ENCODE results near the gene ISM1.

Gene ISM1

DNA sequence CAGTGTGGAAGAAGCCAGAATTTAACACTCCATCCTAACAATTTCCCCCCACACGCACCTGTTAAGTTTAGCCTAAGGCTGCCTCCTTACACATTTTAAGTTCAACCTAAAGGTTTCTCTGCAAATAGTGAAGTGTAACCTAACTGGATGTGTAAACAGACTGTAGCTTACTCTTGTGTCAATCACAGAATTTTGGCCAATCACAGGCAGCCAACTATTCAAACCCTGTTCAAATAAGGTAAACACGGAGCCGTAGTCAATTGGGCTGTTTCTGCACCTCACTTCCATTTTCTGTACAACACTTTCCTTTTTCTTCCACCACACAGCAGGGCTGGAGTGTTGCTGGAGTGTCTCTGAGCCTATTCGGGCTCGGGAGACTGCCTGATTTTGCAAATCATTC lies 92.1 kb downstream of the ISM1 start:
- no peak overlapping the region for H3K4me3 ChIP-seq (replicated peaks; ENCODE audit: low read depth, low read length)
- TF ChIP-seq, protein P1, sequence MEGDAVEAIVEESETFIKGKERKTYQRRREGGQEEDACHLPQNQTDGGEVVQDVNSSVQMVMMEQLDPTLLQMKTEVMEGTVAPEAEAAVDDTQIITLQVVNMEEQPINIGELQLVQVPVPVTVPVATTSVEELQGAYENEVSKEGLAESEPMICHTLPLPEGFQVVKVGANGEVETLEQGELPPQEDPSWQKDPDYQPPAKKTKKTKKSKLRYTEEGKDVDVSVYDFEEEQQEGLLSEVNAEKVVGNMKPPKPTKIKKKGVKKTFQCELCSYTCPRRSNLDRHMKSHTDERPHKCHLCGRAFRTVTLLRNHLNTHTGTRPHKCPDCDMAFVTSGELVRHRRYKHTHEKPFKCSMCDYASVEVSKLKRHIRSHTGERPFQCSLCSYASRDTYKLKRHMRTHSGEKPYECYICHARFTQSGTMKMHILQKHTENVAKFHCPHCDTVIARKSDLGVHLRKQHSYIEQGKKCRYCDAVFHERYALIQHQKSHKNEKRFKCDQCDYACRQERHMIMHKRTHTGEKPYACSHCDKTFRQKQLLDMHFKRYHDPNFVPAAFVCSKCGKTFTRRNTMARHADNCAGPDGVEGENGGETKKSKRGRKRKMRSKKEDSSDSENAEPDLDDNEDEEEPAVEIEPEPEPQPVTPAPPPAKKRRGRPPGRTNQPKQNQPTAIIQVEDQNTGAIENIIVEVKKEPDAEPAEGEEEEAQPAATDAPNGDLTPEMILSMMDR (IDR thresholded peaks at IDR 0.05; ENCODE audit: low read depth, low read length, missing control alignments): no peak
- DNase-seq (ENCODE audit: extremely low read depth, low read depth): no peak

DNA sequence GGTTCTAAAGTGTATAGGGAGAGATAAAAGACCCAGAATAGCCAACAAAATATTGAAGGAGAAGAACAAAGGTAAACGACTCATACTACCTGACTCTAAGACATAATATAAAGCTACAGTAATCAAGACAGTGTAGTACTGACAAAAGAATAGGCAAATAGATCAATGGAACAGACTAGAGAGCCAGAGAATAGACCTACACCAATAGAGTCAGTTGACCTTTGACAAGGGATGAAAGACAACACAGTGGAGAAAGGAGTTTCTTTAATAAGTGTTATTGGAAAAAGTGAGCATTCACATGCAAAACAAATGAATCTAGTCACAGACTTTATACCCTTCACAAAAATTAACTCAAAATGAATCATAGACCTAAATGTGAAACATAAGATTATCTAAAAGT lies 96.4 kb downstream of the ISM1 start:
- no peak for DNase-seq (ENCODE audit: extremely low read depth, low read depth)
- TF ChIP-seq, protein P1 (IDR thresholded peaks at IDR 0.05; ENCODE audit: low read depth, low read length, missing control alignments): no peak
- no peak overlapping the region for H3K4me3 ChIP-seq (replicated peaks; ENCODE audit: low read depth, low read length)

DNA sequence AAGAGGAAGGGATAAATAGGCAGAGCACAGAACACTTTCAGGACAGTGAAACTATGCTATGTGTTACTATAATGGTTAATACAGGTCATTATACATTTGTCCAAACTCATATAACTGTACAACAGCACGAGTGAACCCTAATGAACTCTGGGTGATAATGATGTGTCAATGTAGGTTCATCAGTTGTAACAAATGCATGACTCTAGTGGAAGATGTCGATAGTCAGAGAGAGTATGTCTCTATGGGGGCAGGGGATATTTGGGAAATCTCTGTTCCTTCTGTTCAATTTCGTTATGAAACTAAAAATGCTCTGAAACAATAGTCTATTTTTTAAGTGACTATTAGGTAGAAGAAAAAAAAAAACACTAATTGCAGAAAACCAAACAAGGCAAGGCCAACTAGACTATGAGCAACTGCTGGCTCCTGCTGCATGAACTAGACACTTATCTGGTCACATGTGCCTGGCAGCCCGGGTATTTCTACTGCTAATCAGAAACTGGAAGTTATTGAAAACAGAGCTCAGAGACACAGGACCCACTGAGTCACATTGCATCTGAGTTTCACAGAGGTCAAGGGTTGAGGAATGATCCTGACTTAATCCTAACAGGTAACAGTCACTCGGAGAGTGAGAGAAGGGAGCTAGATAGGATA lies 97.9 kb downstream of the ISM1 start:
- TF ChIP-seq, protein P1 (IDR thresholded peaks at IDR 0.05; ENCODE audit: low read depth, low read length, missing control alignments): no peak
- H3K4me3 ChIP-seq (replicated peaks; ENCODE audit: low read depth, low read length): no peak overlapping the region

DNA sequence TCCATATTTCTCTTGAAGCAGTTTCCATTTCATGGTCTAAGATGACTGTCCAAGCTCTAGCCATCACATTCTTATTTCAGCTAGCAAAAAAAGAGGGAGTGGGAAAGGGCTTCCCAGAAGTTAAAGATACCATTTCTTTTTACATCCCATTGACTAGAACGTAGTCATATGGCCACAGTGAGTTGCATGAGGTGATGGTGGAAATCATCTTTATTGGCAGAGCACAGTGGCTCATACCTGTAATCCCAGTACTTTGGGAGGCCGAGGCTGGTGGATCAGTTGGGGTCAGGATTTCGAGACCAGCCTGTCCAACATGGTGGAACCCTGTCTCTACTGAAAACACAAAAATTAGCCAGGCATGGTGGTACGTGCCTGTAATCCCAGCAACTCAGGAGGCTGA lies 99.6 kb downstream of the ISM1 start:
- no peak overlapping the region for H3K4me3 ChIP-seq (replicated peaks; ENCODE audit: low read depth, low read length)
- no peak for DNase-seq (ENCODE audit: extremely low read depth, low read depth)
- TF ChIP-seq, protein P1 (IDR thresholded peaks at IDR 0.05; ENCODE audit: low read depth, low read length, missing control alignments): no peak

More for the DNA sequence above, 97.9 kb downstream of the ISM1 start:
- DNase-seq (ENCODE audit: extremely low read depth, low read depth): no peak

DNA sequence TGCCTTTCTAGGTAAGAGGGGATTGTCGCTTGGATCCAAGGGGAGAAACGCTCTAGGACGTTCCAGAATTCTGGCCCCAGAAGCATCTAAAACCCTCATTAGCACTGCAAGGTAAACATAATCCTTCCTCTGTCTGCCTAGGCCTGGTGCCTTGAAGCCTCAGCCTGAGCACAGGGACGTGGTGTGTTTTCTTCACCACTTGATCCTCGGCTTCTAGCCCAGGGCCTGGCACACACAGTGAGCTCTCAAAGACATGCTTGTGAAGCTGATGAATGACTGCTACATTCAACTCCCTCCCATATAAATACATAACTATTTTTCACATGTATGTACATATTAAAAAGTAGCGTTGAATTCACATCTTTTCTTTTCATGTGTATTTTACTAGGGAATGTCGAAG lies 100.3 kb downstream of the ISM1 start:
- no peak overlapping the region for H3K4me3 ChIP-seq (replicated peaks; ENCODE audit: low read depth, low read length)
- TF ChIP-seq, protein P1 (IDR thresholded peaks at IDR 0.05; ENCODE audit: low read depth, low read length, missing control alignments): no peak
- DNase-seq (ENCODE audit: extremely low read depth, low read depth): no peak

DNA sequence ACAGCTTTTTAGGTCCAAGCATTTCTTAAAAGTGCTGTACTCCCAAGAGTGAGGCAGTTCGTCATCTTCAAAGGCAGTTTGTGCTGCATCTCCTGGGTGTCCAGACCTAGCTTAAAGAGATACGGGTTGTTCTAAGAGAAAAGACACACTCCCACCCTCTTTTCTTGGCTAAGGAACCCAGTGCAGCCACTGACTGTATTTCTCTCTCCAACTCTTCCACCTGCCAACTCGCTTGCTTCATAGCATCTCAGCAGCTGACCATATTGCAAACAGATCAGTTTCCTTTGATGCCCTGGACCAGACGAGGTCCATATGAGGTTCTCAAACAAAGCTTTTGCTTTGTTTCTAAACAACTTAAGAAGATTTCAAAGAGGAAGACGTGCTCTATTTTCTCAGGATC lies 101.1 kb downstream of the ISM1 start:
- TF ChIP-seq, protein P1 (IDR thresholded peaks at IDR 0.05; ENCODE audit: low read depth, low read length, missing control alignments): no peak
- no peak overlapping the region for H3K4me3 ChIP-seq (replicated peaks; ENCODE audit: low read depth, low read length)
- DNase-seq (ENCODE audit: extremely low read depth, low read depth): no peak

DNA sequence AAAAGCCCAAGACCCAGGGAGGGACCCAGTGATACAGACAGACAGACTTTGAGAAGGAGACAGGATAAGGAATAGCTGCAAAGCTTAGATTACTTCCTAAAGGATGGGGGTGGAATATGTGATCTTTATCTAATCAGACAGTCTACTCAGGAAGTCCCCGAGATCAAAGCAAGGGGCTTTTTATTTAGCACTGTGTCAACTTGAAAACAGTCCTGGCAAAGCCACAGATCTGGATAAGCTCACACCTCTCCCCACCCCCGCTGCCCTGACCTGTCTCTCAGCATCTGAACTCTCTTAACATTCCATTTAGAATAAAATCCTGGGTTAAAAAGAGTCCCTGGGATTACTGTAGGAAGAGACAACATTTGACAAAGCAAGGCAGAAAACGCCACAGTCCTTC lies 101.5 kb downstream of the ISM1 start:
- no peak overlapping the region for H3K4me3 ChIP-seq (replicated peaks; ENCODE audit: low read depth, low read length)
- no peak for DNase-seq (ENCODE audit: extremely low read depth, low read depth)
- TF ChIP-seq, protein P1 (IDR thresholded peaks at IDR 0.05; ENCODE audit: low read depth, low read length, missing control alignments): no peak
